GM19099 (cell line): Measurements from ENCODE around the gene FARS2.

ENCODE experiments used
- POLR2A ChIP-seq: IDR thresholded peaks from 3 replicates; pipeline ENCODE4 v1.6.1; 2011; ENCODE audit warnings: low read depth; ENCODE audit not compliant: insufficient read length; ENCODE audit errors: extremely low read depth

FARS2 gene

GRCh38 chr6:5636210-5637030 lies 375.1 kb downstream of the FARS2 start:
- no peak for TF ChIP-seq POLR2A

- TF ChIP-seq POLR2A = no peak
These were observed 376.4 kb downstream of the FARS2 start for GRCh38 chr6:5637714-5638113.

GRCh38 chr6:5638666-5639065 lies 377.4 kb downstream of the FARS2 start:
- TF ChIP-seq POLR2A = no peak

GRCh38 chr6:5639193-5639592 lies 377.9 kb downstream of the FARS2 start:
- TF ChIP-seq POLR2A = no peak

- no peak for TF ChIP-seq POLR2A
These were observed 379.3 kb downstream of the FARS2 start for GRCh38 chr6:5640614-5641013.

- no peak for TF ChIP-seq POLR2A
These were observed 383.3 kb downstream of the FARS2 start for GRCh38 chr6:5644523-5645185.

- no peak for TF ChIP-seq POLR2A
These were observed 384.3 kb downstream of the FARS2 start for GRCh38 chr6:5645328-5646290.

GRCh38 chr6:5652406-5653137 lies 391.3 kb downstream of the FARS2 start:
- TF ChIP-seq POLR2A = no peak

- TF ChIP-seq POLR2A = no peak
These were observed 392.5 kb downstream of the FARS2 start for GRCh38 chr6:5653801-5654200.

- no peak for TF ChIP-seq POLR2A
These were observed 394.9 kb downstream of the FARS2 start for GRCh38 chr6:5656226-5656625.

- no peak for TF ChIP-seq POLR2A
These were observed 396.5 kb downstream of the FARS2 start for GRCh38 chr6:5657684-5658430.

- TF ChIP-seq POLR2A = no peak
These were observed 398.2 kb downstream of the FARS2 start for GRCh38 chr6:5659467-5659866.

GRCh38 chr6:5660772-5661171 lies 399.5 kb downstream of the FARS2 start:
- TF ChIP-seq POLR2A = no peak

- no peak for TF ChIP-seq POLR2A
These were observed 401.5 kb downstream of the FARS2 start for GRCh38 chr6:5662797-5663196.
